CD1c-positive myeloid dendritic cell (primary cell): ENCODE measurements around the gene SLC46A3.

Experiments used
- DNase-seq: peaks from one replicate; pipeline ENCODE4 v3.0.0-alpha.2; 2016; ENCODE audit errors: extremely low spot score

The SLC46A3 gene, protein sequence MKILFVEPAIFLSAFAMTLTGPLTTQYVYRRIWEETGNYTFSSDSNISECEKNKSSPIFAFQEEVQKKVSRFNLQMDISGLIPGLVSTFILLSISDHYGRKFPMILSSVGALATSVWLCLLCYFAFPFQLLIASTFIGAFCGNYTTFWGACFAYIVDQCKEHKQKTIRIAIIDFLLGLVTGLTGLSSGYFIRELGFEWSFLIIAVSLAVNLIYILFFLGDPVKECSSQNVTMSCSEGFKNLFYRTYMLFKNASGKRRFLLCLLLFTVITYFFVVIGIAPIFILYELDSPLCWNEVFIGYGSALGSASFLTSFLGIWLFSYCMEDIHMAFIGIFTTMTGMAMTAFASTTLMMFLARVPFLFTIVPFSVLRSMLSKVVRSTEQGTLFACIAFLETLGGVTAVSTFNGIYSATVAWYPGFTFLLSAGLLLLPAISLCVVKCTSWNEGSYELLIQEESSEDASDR

DNA sequence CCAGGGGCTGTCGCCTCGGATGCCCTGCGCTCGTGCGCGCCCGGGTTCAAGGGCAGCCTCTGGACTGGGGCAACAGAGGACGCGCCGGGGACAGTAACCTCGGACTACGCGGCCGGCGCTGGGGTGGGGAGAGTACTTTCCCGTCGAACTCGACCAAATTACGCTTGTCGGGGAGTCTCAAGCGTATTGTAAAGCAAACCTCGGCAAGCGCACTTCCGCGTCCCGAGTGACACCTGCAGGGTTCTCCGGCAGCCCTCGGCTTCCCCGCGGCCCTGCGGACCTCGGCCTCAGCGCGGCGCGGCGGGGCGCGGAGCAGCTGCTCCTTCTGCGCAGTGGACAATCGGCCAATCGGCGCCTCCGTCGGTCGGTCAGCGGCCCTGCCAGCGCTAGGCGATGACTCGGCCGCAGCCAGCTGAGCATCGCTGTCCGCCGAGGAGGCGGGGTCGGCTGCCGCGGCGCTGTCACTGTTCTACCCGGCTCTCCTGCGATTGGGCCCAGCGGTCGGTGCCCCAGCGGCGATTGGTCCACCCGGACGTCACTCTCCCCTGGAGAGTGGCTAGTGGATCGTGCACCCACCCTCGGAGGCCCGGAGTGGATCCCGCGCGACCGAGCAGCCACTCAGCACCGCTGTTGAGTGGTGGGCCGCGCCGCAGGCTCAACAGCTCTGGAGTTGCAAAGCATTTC, at the start of gene SLC46A3:
Gene SLC46A3, minus strand, starts transcription at position 428 of the 684 bp plus-strand sequence. CDS start 972 bp downstream, outside the sequence.
- DNase-seq: peak; percentile 97

DNA sequence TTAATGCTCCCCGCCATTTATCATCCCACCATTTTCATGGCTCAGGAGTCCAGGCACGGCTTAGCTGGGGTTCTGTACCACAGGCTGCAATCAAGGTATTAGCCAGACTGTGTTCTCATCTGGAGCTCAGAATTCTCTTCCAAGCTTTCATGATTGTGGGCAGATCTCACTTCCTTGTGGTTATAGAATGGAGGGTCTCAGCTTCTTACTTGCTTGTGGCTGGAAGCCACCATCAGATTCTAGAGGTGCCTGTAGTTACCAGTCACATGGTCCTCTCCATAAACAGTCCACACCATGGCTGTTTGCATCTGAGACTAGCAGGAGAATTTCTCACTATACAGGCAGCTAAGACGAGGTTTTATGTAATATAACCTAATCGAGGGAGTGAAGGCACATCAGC, 45.1 kb upstream of the SLC46A3 start:
- DNase-seq: no peak

DNA sequence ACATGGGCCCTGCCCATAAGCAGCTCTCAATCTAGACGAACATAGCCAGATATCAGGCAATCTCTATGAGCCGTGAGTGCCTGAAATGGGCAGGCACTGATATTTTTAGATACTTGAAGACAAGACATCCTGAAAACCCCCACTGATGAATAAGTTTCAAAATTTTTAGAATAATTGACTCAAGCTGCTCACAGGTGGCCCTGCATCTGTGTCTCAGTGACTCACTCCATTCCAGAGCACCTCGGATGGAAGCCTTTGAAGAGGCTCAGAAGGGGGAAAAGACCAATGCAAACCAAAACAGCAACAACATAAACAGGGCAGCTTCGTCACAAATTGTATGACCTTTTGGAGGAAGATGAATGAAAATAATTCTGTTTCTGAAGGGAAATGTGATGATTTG, 42.8 kb upstream of the SLC46A3 start:
- DNase-seq: no peak

DNA sequence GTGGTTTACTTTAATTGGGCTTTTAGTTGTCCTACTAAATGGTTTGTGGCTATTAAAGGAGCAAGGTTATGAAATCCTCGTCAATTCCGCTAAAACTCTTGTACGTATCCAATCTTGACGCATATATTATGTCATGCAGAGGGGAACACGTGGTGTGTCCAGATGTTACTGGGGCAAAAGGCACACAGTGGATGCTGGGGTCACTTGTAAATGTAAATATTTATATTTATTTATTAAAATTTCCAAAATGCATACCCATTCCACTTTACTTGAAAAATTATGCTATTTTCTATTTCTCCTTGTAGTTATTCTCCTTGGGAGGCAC, 36.7 kb upstream of the SLC46A3 start:
- DNase-seq: no peak

DNA sequence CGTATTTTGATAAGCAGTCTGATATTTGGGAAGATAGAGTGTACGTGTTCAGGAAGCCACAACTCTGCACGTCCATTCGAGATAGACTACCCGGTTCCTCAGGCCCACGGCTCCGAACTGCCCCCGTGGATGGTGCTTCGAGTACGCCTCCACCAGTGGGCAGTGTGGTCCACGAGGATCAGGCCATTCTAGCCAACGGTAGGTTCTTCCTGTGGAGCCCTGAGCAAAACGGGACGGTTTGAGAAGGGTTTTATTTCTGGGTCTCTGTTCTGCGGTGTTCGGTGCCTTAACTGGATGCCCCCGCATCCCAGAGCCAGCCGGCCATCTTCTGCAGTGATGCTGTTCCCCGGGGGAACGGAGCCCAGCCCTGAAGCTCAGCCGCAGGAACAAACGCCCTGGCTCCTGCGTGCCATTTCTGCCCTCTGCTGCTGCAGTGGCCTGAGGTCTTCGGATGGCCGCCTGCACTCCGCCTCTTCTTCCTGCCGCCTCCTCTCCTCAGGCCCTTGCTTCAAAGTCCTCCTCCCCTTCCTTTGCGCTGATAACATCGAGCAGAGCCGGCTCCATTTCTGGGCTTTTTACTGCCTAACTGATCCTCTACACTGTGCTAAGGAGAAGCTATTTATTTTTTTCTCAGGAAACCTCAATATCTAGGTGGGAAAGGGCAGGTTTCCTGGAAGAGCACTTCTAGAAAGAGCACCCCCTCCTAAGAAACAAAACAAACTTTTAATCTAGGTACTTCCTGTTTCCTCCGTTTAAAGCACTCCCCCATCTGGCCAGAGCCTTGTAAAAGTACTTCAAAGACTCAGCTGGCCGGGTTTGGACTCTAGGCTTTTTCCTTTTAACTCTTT, 36.2 kb upstream of the SLC46A3 start:
- DNase-seq: peak; percentile 59

DNA sequence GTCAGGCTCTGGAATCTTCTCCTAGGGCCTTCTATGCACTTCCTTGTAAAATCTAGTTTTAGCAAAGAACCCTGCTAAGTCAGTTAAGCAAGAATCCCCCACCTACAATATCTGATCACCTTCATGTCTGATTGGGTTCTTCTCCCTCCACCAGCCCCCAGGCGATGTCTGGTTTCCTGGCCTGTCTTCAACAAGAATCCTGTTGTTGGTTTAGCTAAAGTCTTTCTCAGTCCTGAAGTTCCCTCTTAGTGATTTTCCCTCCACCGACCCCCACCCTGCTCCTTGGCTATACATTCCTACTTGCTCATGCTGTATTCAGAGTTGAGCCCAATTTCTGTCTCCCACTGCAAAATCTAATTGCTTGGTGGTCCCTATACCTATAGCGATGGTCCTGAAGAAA, 35.2 kb upstream of the SLC46A3 start:
- no peak for DNase-seq

DNA sequence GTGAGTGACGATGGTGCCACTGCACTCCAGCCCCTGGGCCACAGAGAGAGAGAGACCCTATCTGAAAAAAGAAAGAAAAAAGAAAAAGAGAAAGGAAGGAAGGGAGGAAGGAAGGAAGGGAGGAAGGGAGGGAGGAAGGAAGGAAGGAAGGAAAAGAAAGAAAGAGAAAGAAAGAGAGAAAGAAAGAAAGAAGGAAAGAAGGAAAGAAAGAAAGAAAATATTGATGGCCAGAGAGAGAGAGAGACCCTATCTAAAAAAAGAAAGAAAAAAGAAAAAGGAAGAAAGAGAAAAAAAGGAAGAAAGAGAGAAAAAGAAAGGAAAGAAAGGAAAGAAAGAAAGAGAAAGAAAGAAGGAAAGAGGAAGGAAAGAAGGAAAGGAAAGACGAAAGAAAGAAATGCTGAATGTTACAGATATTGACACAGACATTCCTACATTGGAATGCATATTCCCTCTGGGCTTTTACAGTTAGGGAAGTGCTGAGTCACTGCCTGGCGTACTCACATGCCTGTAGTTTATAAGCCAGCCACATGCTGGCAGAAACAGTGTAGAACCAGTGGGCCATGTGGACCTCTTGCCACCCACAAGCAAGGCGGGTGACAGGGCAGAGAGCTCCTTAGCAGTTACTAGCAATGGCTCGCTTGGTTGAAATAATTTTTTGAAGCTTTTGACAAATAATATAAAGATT, 34.6 kb upstream of the SLC46A3 start:
- DNase-seq: peak; percentile 62

DNA sequence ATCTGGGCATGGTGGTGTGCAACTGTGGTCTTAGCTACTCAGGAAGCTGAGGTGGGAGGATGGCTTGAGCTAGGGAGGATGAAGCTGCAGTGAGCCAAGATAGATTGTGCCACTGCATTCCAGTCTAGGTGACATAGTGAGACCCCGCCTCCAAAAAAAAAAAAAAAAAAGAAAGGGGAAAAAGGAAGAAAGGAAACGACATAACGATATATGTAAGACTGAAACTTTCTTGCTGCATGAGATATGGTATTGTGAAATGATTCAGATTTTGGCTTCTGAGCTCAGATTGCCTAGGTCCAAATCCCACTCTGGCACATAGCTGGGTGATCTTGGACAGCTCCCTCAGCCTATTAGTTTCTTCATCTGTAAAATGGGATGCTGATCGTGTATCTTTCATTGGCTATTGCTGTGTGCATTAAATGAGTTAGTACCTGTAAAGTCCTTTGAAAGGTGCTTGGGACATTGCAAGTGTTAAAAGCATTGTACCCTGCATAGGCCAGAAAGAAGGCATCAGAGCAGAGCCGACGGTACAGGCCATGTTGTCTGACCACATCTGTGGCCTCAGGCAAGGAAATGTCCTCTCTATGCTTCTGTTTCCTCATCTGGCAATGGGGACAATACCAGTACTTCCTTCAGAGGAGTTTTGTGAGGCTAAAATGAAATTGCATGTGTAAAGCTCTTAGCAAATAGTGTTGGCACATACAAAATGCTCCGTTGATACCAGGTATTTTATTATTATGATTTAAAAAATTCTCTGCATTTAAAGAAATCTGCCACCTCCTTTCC, 32.6 kb upstream of the SLC46A3 start:
- DNase-seq: peak; percentile 31

DNA sequence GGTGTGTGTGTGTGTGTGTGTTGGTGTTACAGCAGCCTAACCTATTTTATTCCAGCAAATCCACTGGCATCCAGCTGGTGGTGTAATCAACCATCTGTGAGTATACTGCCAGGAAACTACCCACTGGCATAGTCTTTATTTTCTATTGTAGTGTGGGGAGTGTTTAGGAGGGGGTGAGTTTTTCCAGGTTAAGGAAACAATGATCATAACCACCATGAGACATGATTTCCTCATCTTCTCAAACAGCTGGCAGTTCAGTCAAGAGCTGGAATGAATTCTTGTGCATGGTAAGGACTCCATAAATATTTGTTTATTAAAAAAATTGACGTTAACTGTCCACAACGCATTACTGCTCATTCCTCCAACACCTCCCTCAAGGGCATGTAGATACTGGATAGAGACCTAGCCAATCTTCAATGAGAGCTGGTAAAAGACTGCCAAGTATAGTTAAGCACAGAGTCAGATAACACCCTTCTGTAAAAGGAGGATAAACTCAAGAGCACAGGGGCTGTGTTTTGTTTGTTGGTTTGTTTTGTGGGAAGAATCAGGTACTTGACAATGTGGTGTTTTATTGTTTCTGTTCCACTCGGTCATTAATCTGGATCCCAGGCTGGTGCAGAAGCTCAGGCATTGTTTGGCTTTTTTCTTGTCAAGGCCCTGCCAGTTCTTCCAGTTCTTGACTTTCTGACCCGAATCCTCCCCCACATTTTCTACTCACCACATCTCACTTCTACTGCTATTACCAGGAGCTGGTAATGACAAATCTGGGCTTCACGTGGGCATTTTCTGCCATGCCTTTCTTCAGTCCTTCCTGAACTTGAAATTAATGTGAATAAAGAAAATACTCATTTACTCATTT, 31.6 kb upstream of the SLC46A3 start:
- no peak for DNase-seq

DNA sequence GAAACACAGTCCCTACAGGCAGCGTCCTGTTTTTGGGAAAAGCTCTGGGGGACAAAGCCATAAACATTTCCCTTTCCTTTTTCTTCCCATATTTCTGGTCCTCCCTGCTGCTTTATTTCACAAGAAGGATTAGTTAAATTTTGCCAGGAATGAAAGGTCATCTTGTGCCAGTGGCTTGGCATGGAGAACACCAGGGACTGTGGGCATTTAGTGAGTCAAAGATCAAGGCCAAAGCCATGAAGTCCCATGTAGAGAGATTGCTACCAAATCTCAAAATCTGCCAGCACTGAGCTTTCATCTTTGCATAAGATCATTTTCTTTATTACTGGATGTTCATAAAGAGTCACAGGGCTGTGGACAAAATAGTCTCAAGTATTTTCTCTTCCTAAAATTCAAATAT, 29.1 kb upstream of the SLC46A3 start:
- no peak for DNase-seq

DNA sequence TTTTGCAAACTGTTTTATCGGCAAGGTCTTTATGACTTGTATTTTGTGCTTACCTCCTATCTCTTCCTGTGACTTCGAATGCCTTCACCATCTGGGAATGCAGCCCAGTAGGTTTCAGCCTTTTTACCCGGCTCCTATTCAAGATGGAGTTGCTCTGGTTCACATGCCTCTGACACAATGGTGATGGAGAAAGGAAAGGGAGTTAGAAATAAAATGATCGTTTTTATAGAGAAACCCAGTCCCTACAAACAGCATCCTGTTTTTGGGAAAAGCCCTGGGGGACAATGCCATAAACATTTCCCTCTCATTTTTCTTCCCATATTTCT, 27.5 kb upstream of the SLC46A3 start:
- no peak for DNase-seq

DNA sequence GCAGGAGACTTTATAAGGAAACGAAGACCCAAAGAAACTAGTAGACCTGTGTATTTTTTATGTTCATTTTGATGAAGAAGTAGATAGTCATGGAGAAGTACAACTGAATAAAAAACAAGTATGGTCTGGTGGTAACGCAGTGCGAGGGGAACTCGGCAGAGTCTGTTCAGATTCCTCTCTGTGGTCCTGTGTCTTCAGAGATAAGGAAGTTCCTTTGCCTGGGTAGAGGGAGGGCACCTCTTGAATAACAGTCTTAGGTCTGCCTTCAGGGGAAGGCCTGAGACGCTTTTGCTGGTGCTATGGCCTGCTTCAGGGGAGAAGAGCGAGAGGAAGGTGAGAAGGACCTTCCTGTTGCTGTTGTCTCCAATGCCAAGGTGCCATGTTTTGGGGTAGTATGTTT, 25.9 kb upstream of the SLC46A3 start:
- peak; percentile 73 for DNase-seq

DNA sequence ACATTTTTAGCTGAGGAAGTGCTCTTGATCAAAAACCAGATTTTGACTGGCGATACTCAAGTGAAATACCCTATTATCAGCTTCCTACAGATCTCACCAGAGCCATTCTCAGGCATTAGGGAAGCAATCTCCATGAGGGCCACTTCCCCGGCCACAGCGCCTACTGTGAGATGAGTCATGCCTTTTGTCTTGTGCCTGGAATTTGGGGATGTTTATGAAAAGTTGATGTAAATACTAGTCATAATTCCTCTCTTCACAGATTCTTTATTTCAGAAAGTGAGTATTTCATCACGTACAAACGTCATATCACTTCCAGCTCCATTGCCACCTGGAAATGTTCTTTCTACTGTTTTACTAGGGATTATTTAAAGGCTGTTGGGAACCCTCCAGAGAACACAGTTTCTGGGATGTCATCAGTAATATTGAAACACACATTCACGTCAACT, 25.3 kb upstream of the SLC46A3 start:
- DNase-seq: peak; percentile 91

DNA sequence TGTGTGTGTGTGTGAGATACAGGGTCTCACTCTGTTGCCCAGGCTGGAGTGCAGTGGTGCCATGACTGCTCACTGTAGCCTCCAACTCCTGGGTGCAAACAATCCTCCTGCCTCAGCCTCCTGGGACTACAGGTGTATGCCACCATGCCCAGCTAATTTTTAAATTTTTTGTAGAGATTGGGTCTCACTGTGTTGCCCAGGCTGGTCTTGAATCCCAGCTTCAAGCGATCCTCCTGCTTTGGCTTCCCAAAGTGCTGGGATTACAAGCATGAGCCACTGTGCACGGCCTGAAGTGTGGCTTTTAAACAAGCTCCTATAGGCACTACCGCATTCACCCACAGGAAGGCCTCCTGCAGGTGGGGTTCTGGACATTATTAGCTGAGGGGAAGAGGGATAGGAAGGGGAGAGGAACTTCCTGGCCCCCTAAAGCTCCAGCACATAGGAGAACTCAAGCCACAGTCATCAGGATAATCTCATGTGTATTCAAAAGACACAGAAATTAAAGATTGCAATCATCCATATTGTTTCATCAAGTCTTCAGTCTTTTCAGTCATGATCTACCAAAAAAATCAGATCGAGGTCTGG, 24.8 kb upstream of the SLC46A3 start:
- no peak for DNase-seq

DNA sequence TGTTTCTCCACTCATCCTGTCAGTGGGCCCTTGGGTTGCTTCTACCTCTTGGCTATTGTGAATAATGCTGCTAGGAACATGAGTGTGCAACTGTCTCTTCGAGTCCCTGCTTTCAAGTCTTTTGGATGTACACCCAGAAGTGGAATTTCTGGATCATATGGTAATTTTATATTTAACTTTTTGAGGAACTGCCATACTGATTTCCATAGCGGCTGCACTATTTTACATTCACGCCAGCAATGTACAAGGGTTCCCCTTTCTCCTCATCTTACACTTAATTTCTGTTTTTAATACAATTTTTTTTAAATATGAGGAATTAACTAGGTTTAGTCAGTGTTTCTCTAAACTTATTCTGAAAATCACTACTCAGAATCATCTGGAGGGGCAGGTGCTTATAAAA, 24.2 kb upstream of the SLC46A3 start:
- DNase-seq: peak; percentile 54

DNA sequence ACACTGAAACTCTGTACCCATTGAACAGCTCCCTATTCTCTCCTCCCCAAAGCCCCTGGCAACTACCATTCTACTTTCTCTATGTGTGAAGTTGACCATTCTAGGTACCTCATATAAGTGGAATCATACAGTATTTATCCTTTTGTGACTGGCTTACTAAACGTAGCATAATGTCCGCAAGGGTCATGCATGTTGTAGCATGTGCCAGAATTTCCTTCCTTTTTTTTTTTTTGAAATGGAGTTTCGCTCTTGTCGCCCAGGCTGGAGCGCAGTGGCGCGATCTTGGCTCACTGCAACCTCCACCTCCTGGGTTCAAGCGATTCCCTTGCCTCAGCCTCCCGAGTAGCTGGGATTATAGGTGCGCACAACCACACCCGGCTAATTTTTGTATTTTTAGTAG, 23.7 kb upstream of the SLC46A3 start:
- peak; percentile 21 for DNase-seq

DNA sequence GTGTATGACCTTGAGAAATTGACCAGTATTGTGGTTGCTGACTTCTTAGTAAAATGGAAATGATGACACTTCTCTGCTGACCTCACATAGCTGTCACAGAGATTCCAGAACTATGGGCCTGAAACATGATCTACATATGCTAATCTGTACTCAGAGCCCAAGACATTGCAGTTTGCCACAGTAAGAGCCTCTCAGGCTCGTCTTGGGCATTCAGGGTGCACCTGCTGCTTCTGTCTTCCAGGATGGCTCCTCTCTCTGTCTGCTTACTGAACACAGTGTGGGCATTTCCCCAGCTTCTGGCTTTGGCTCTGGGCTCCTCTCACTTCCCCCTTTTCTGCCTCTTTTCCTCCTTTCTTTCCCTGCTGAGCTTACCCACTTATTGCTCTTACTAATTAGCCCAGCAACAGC, 22.3 kb upstream of the SLC46A3 start:
- peak; percentile 44 for DNase-seq

DNA sequence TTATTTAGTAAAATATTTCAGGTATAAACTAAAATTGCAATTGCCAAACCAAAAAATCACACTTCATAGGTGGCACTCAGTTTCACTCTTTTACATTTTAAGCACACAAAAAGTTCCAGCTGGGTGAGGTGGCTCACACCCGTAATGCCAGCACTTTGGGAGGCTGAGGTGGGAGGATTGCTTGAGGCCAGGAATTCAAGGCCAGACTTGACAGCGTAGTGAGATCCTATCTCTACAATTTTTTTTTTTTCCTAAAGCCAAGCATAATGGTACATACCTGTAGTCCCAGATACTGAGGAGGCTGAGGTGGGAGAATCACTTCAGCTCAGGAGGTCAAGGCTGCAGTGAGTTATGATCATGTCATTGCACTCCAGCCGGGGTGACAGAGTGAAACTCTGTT, 20.6 kb upstream of the SLC46A3 start:
- no peak for DNase-seq

DNA sequence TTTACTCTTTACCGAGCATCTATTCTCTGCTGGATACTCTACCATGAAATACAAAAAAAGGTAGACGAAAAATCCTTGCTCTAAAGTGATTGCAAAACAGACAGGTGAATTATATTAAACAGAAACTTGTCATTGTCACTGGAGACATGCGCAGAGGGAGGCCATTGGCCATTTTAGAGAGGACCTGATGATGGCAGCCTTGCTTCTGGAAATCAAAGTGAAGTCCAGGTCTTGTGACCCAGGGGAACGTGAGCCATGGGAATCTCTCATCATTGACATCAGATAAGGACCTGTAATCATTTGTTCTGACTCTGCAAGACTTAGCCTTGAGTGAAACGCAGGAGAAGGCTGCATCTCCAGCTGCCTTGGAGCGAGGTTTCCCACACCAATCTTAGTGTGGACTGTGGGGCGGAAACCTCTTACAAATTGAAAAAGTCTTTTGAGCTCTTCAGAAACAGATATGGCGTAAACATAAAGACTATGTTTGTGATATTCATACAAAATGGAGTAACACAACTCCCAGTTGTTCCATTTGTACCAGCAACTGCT, 16.8 kb upstream of the SLC46A3 start:
- no peak for DNase-seq
